H9 (cell line): ENCODE data around the gene LMO1. TPM values are rescaled to one million over a fixed set of nuclear protein-coding genes. Genes with fewer than 3 reads are reported as not detected.

Experiments used
- DNase-seq: peaks from one replicate; pipeline ENCODE4 v3.0.0-alpha.2; 2017
- H2AFZ ChIP-seq: one replicate; pipeline ENCODE4 v1.6.1; 2013; ENCODE audit warnings: mild to moderate bottlenecking, low read length, control low read depth, moderate library complexity
- H2AK5ac ChIP-seq: 2 replicates; pipeline ENCODE4 v1.6.1; 2013; ENCODE audit warnings: low read length, control low read depth, mixed read lengths; ENCODE audit not compliant: insufficient read length
- H2BK120ac ChIP-seq: one replicate; pipeline ENCODE4 v1.6.1; 2013; ENCODE audit warnings: low read depth, mild to moderate bottlenecking, low read length, control low read depth, inconsistent platforms; ENCODE audit not compliant: poor library complexity, severe bottlenecking
- H2BK12ac ChIP-seq: 2 replicates; pipeline ENCODE4 v1.6.1; 2013; ENCODE audit warnings: low read length, control low read depth, mixed read lengths, low read depth; ENCODE audit not compliant: insufficient read length
- H2BK15ac ChIP-seq: 2 replicates; pipeline ENCODE4 v1.6.1; 2013; ENCODE audit warnings: low read depth, low read length, control low read depth
- H2BK20ac ChIP-seq: one replicate; pipeline ENCODE4 v1.6.1; 2013; ENCODE audit warnings: low read depth, mild to moderate bottlenecking, low read length, control low read depth, inconsistent platforms; ENCODE audit not compliant: poor library complexity, severe bottlenecking
- H2BK5ac ChIP-seq: 2 replicates; pipeline ENCODE4 v1.6.1; 2013; ENCODE audit warnings: low read length, control low read depth, mixed read lengths; ENCODE audit not compliant: insufficient read length
- H3K14ac ChIP-seq: 2 replicates; pipeline ENCODE4 v1.6.1; 2013; ENCODE audit warnings: low read length, control low read depth; ENCODE audit not compliant: insufficient read depth
- H3K18ac ChIP-seq: 2 replicates; pipeline ENCODE4 v1.6.1; 2013; ENCODE audit warnings: low read depth, mild to moderate bottlenecking, mixed read lengths, low read length, control low read depth; ENCODE audit not compliant: insufficient read length
- H3K23ac ChIP-seq: 2 replicates; pipeline ENCODE4 v1.6.1; 2013; ENCODE audit warnings: low read length, control low read depth, mixed read lengths, low read depth; ENCODE audit not compliant: insufficient read length
- H3K23me2 ChIP-seq: 2 replicates; pipeline ENCODE4 v1.6.1; 2013; ENCODE audit warnings: low read depth, mild to moderate bottlenecking, mixed read lengths, low read length, control low read depth; ENCODE audit not compliant: insufficient read length, poor library complexity, severe bottlenecking
- H3K27ac ChIP-seq: 2 replicates; pipeline ENCODE4 v1.5.1; 2013; ENCODE audit warnings: low read length, control low read depth, mixed read lengths, low read depth; ENCODE audit not compliant: insufficient read length
- H3K27me3 ChIP-seq: 2 replicates; pipeline ENCODE4 v1.6.1; 2013; ENCODE audit warnings: low read length, control low read depth, inconsistent platforms; ENCODE audit not compliant: insufficient read depth
- H3K4ac ChIP-seq: 2 replicates; pipeline ENCODE4 v1.6.1; 2013; ENCODE audit warnings: low read depth, mild to moderate bottlenecking, control low read depth, inconsistent platforms, low read length, moderate library complexity
- H3K4me1 ChIP-seq: 2 replicates; pipeline ENCODE4 v1.6.1; 2013; ENCODE audit warnings: low read length, control low read depth, inconsistent platforms; ENCODE audit not compliant: insufficient read depth
- H3K4me2 ChIP-seq: 2 replicates; pipeline ENCODE4 v1.6.1; 2013; ENCODE audit warnings: low read length, control low read depth, mixed read lengths; ENCODE audit not compliant: insufficient read length, insufficient read depth
- H3K56ac ChIP-seq: 2 replicates; pipeline ENCODE4 v1.6.1; 2013; ENCODE audit warnings: low read depth, mild to moderate bottlenecking, mixed read lengths, low read length, control low read depth; ENCODE audit not compliant: insufficient read length
- H3K79me1 ChIP-seq: 2 replicates; pipeline ENCODE4 v1.6.1; 2013; ENCODE audit warnings: low read depth, mild to moderate bottlenecking, moderate library complexity, low read length, control low read depth, inconsistent platforms; ENCODE audit not compliant: insufficient read depth, poor library complexity, severe bottlenecking
- H3K79me2 ChIP-seq: 2 replicates; pipeline ENCODE4 v1.6.1; 2013; ENCODE audit warnings: low read length, control low read depth, inconsistent platforms; ENCODE audit not compliant: insufficient read depth
- H3K9ac ChIP-seq: 2 replicates; pipeline ENCODE4 v1.6.1; 2013; ENCODE audit warnings: low read length, control low read depth, mixed read lengths; ENCODE audit not compliant: insufficient read length; ENCODE audit errors: extremely low read depth
- H3K9me3 ChIP-seq: one replicate; pipeline ENCODE4 v1.6.1; 2013; ENCODE audit warnings: low read depth, low read length, inconsistent platforms; ENCODE audit not compliant: control insufficient read depth
- H3T11ph ChIP-seq: one replicate; pipeline ENCODE4 v1.6.1; 2013; ENCODE audit warnings: mild to moderate bottlenecking, low read length, control low read depth, inconsistent platforms
- H4K20me1 ChIP-seq: one replicate; pipeline ENCODE4 v1.6.1; 2013; ENCODE audit not compliant: control insufficient read depth, insufficient read length, insufficient read depth
- H4K5ac ChIP-seq: 2 replicates; pipeline ENCODE4 v1.6.1; 2013; ENCODE audit warnings: low read depth, mild to moderate bottlenecking, mixed read lengths, low read length, control low read depth; ENCODE audit not compliant: insufficient read length
- H4K8ac ChIP-seq: replicated peaks from 2 replicates; pipeline ENCODE4 v1.6.1; 2013; ENCODE audit warnings: low read length, control low read depth, mixed read lengths, low read depth; ENCODE audit not compliant: insufficient read length
- H4K91ac ChIP-seq: 2 replicates; pipeline ENCODE4 v1.6.1; 2013; ENCODE audit warnings: low read depth, mild to moderate bottlenecking, moderate library complexity, mixed read lengths, low read length, control low read depth; ENCODE audit not compliant: insufficient read length
- H3K27ac Mint-ChIP-seq, 3 experiments: 2 replicates in 2 of 3; 3 replicates in 1 of 3; pipeline ENCODE4 v1.8.0; 2020 to 2021; ENCODE audit warnings: mixed read lengths in 3 of 3, mild to moderate bottlenecking in 1 of 3, moderate library complexity in 1 of 3
- H3K27me3 Mint-ChIP-seq: 2 replicates; pipeline ENCODE4 v1.8.0; 2021; ENCODE audit warnings: low read depth, mild to moderate bottlenecking, moderate library complexity, mixed read lengths
- H3K36me3 Mint-ChIP-seq, 3 experiments: 2 replicates in 2 of 3; 3 replicates in 1 of 3; pipeline ENCODE4 v1.8.0; 2020 to 2021; ENCODE audit warnings: low read depth in 3 of 3, mixed read lengths in 3 of 3; ENCODE audit not compliant: insufficient read depth in 1 of 3
- H3K4me1 Mint-ChIP-seq, 2 experiments: 2 replicates each; pipeline ENCODE4 v1.8.0; 2020; ENCODE audit warnings: mixed read lengths in 2 of 2
- H3K4me3 Mint-ChIP-seq, 2 experiments: 2 replicates in 1 of 2; 3 replicates in 1 of 2; pipeline ENCODE4 v1.8.0; 2020 to 2021; ENCODE audit warnings: mild to moderate bottlenecking in 2 of 2, mixed read lengths in 2 of 2, moderate library complexity in 1 of 2
- H3K9me3 Mint-ChIP-seq, 2 experiments: 2 replicates in 1 of 2; 3 replicates in 1 of 2; pipeline ENCODE4 v1.8.0; 2020; ENCODE audit warnings: mild to moderate bottlenecking in 2 of 2, mixed read lengths in 2 of 2, moderate library complexity in 1 of 2
- CTCF ChIP-seq: fragments of 200-600 bp; sonication (generic); conservative IDR thresholded peaks from 3 replicates; pipeline ENCODE4 v1.8.0; 2021; ENCODE audit warnings: antibody characterized with exemption, mild to moderate bottlenecking
- WGBS: extraction: QIAGEN DNeasy Blood & Tissue Kit; methylation state at CpG from one replicate; pipeline ENCODE4 v1.1.7; 2013; ENCODE audit warnings: missing lambda C conversion rate, low lambda C conversion rate, mixed read lengths; ENCODE audit not compliant: insufficient read length; ENCODE audit errors: extremely low coverage; 5-methylcytosine and 5-hydroxymethylcytosine counted together
- total RNA-seq: library from RNA; stranded (reverse); gene quantifications from 2 replicates; pipeline ENCODE4 v1.2.1, GENCODE V29; 2021

LMO1 gene
- total RNA-seq, 1 experiment from 2014 or later = 0.50 TPM

DNA sequence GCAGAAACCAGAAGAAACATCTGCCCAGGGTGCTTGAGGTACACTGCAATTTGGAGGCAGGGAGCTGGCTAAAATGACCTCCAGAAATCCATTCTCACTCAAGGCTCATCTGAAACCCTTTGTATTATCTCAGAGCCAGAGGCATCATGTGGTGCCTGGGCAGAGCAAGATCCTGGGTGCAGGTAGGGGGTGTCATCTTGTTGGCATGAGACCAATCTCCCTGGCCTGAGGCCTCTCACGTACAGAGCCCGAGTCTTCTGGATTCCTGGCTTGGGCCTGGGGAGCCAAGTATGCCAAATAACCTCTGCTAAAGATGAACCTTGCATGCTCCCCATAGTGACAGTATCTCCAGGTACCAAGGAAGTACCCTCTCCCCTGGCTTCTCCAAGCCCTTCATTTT lies 2.4 kb downstream of the LMO1 start:
- no peak overlapping the region for H2BK15ac ChIP-seq
- Mint-ChIP-seq H3K36me3 (no peaks in the 10 kb centered on the region; a peak in 1 of 7 replicates), H3K4me1 (peaks cover 14 to 23% of the 10 kb centered on the region in 2 experiments), H3K9me3 (no peaks in the 10 kb centered on the region; a peak in 2 of 5 replicates), H3K27me3 (peaks cover 82% of the 10 kb centered on the region), H3K4me3 (no peak overlapping the region), H3K27ac (no peak overlapping the region)
- no peak overlapping the region for H2BK20ac ChIP-seq
- H3T11ph ChIP-seq = no peak overlapping the region
- H3K4me1 ChIP-seq = no peaks in the 10 kb centered on the region
- H3K9ac ChIP-seq = no peak overlapping the region
- no peak overlapping the region for H4K5ac ChIP-seq
- TF ChIP-seq CTCF = no peak
- no peaks in the 10 kb centered on the region for H3K79me1 ChIP-seq
- H3K14ac ChIP-seq = no peak overlapping the region
- peak; percentile 15 for DNase-seq
- H3K27me3 ChIP-seq = peaks cover 27% of the 10 kb centered on the region
- H3K4ac ChIP-seq = no peak overlapping the region
- H2BK5ac ChIP-seq = no peak overlapping the region
- H3K9me3 ChIP-seq = no peaks in the 10 kb centered on the region
- H4K91ac ChIP-seq = no peak overlapping the region
- H3K4me2 ChIP-seq = no peak overlapping the region
- no peak overlapping the region for H3K23ac ChIP-seq
- H2BK120ac ChIP-seq = no peak overlapping the region
- no peak overlapping the region for H3K27ac ChIP-seq
- no peak overlapping the region for H3K18ac ChIP-seq
- H4K20me1 ChIP-seq = no peaks in the 10 kb centered on the region
- no peak overlapping the region for H2AK5ac ChIP-seq
- H3K56ac ChIP-seq = no peak overlapping the region
- peaks cover 12% of the 10 kb centered on the region for H3K23me2 ChIP-seq
- no peaks in the 10 kb centered on the region for H3K79me2 ChIP-seq
- H4K8ac ChIP-seq = no peak overlapping the region
- WGBS = no CpG with 5 or more reads among the region's 2 CpGs
- no peak overlapping the region for H2BK12ac ChIP-seq
- no peak overlapping the region for H2AFZ ChIP-seq
